ENCODE measurements around the gene BDP1.

Gene BDP1

GRCh38 chr5:71587766-71588532, 132.5 kb downstream of the BDP1 start:
- H3K4me3 ChIP-seq (ENCODE audit: low read depth, low read length) = peak overlapping the region; percentile 77
- no peak for DNase-seq (ENCODE audit: low read depth, low spot score)
- in situ Hi-C loops (cut with HindIII; ENCODE audit: low sequenced_read_pairs) = no loop called here
- TF ChIP-seq CTCF (IDR thresholded peaks at IDR 0.05; ENCODE audit: low read depth, low read length) = no peak

DNA sequence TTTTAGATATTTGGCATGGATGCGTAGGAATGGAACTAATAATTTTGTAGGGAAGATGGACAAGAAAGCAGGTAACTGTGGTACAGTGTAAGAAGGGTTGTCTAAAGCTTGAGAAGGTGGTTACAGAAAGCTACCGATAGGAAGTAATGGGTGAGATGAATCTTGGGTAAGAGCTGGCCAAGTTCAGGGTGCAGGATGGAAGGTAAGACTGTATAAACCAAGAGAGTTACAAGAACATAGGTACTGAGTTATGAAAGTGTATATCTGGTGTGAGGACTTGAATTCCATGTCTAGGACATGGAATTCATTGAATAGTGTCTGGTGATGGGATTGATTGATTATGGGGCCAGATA, 133.1 kb downstream of the BDP1 start:
- no peak overlapping the region for H3K4me3 ChIP-seq (ENCODE audit: low read depth, low read length)

GRCh38 chr5:71589903-71590302, 134.5 kb downstream of the BDP1 start:
- no peak for TF ChIP-seq CTCF (IDR thresholded peaks at IDR 0.05; ENCODE audit: low read depth, low read length)
- in situ Hi-C loops (cut with HindIII; ENCODE audit: low sequenced_read_pairs) = no loop called here
- H3K4me3 ChIP-seq (ENCODE audit: low read depth, low read length) = no peak overlapping the region
- DNase-seq (ENCODE audit: low read depth, low spot score) = no peak

More for the DNA sequence above, 133.1 kb downstream of the BDP1 start:
- in situ Hi-C loops (cut with HindIII; ENCODE audit: low sequenced_read_pairs) = no loop called here
- no peak for DNase-seq (ENCODE audit: low read depth, low spot score)
- no peak for TF ChIP-seq CTCF (IDR thresholded peaks at IDR 0.05; ENCODE audit: low read depth, low read length)

GRCh38 chr5:71591100-71591499, 135.6 kb downstream of the BDP1 start:
- in situ Hi-C loops (cut with HindIII; ENCODE audit: low sequenced_read_pairs) = no loop called here
- no peak overlapping the region for H3K4me3 ChIP-seq (ENCODE audit: low read depth, low read length)
- TF ChIP-seq CTCF (IDR thresholded peaks at IDR 0.05; ENCODE audit: low read depth, low read length) = no peak
- DNase-seq (ENCODE audit: low read depth, low spot score) = no peak

GRCh38 chr5:71596169-71596568, 140.7 kb downstream of the BDP1 start:
- DNase-seq (ENCODE audit: low read depth, low spot score) = no peak
- no peak for TF ChIP-seq CTCF (IDR thresholded peaks at IDR 0.05; ENCODE audit: low read depth, low read length)
- in situ Hi-C loops (cut with HindIII; ENCODE audit: low sequenced_read_pairs) = no loop called here
- H3K4me3 ChIP-seq (ENCODE audit: low read depth, low read length) = no peak overlapping the region

- no peak for DNase-seq (ENCODE audit: low read depth, low spot score)
- in situ Hi-C loops (cut with HindIII; ENCODE audit: low sequenced_read_pairs) = no loop called here
- TF ChIP-seq CTCF (IDR thresholded peaks at IDR 0.05; ENCODE audit: low read depth, low read length) = no peak
- no peak overlapping the region for H3K4me3 ChIP-seq (ENCODE audit: low read depth, low read length)
Measured at GRCh38 chr5:71597001-71597400, 141.6 kb downstream of the BDP1 start.

Measured in astrocyte of the spinal cord (primary cell).